PC-9 (cell line): ENCODE measurements around the gene CERKL. TPM values are rescaled to one million over a fixed set of nuclear protein-coding genes. Genes with fewer than 3 reads are reported as not detected.

Experiments
- BruUV-seq: library from RNA; stranded (reverse); fragments of 400-500 nt; replicated peaks from 2 replicates; lab custom pipeline; 2021; lab: Mats Ljungman, UMichigan
- CTCF ChIA-PET: fragments of 300-600 bp; sonication (Branson Sonifier 250); formaldehyde crosslinking; loops from one replicate; lab custom pipeline; 2022; ENCODE audit warnings: antibody characterized with exemption; lab: Charles Lee
- POLR2A ChIA-PET: fragments of 300-600 bp; sonication (Branson Sonifier 250); formaldehyde crosslinking; loops from one replicate; lab custom pipeline; 2022; ENCODE audit warnings: antibody characterized with exemption; ENCODE audit not compliant: unreplicated experiment; lab: Charles Lee
- DNase-seq, 2 experiments: peaks; one replicate each; pipeline versions ENCODE4 v3.0.0 to v3.0.0-alpha.2; 2015 to 2022; ENCODE audit warnings: mixed read lengths in 1 of 2
- H2AFZ ChIP-seq: fragments of 200-600 bp; sonication (generic); 2 replicates; pipeline ENCODE4 v1.8.1; 2017; ENCODE audit warnings: antibody characterized with exemption
- H3F3A ChIP-seq: fragments of 200-600 bp; sonication (generic); 2 replicates; pipeline ENCODE4 v1.8.1; 2017; ENCODE audit warnings: antibody characterized with exemption, mild to moderate bottlenecking, low read depth; ENCODE audit not compliant: insufficient read depth
- H3K27ac ChIP-seq: fragments of 200-600 bp; sonication (generic); 2 replicates; pipeline ENCODE4 v1.6.1; 2016; ENCODE audit warnings: mixed run types
- H3K27me3 ChIP-seq: fragments of 200-600 bp; sonication (generic); 2 replicates; pipeline ENCODE4 v1.6.1; 2016; ENCODE audit warnings: low read depth, mixed run types; ENCODE audit not compliant: insufficient read depth
- H3K36me3 ChIP-seq: fragments of 200-600 bp; sonication (generic); 2 replicates; pipeline ENCODE4 v1.6.1; 2016; ENCODE audit warnings: low read depth, mixed run types
- H3K4me1 ChIP-seq: fragments of 200-600 bp; sonication (generic); replicated peaks from 2 replicates; pipeline ENCODE4 v1.6.1; 2016; ENCODE audit warnings: mixed run types; ENCODE audit not compliant: insufficient read depth
- H3K4me2 ChIP-seq: fragments of 200-600 bp; sonication (generic); 2 replicates; pipeline ENCODE4 v1.6.1; 2017; ENCODE audit warnings: mixed run types
- H3K4me3 ChIP-seq: fragments of 200-600 bp; sonication (generic); 2 replicates; pipeline ENCODE4 v1.6.1; 2016; ENCODE audit warnings: mixed run types
- H3K79me2 ChIP-seq: fragments of 200-600 bp; sonication (generic); 2 replicates; pipeline ENCODE4 v1.6.1; 2017; ENCODE audit warnings: low read depth, mixed run types
- H3K9me2 ChIP-seq: fragments of 200-600 bp; sonication (generic); 2 replicates; pipeline ENCODE4 v1.8.1; 2017; ENCODE audit warnings: mild to moderate bottlenecking; ENCODE audit not compliant: insufficient read depth
- H3K9me3 ChIP-seq: fragments of 200-600 bp; sonication (generic); 2 replicates; pipeline ENCODE4 v1.8.1; 2016; ENCODE audit warnings: low read depth; ENCODE audit not compliant: insufficient read depth
- H4K20me1 ChIP-seq: fragments of 200-600 bp; sonication (generic); 2 replicates; pipeline ENCODE4 v1.8.1; 2017; ENCODE audit not compliant: insufficient read depth
- CTCF ChIP-seq: fragments of 200-600 bp; sonication (generic); conservative IDR thresholded peaks from 2 replicates; pipeline ENCODE4 v1.6.1; 2017; ENCODE audit warnings: mixed run types, antibody characterized with exemption, mild to moderate bottlenecking, moderate library complexity
- EZH2 ChIP-seq: fragments of 200-600 bp; sonication (generic); IDR thresholded peaks from 2 replicates; pipeline ENCODE4 v1.8.0; 2017; ENCODE audit warnings: antibody characterized with exemption, low read depth
- intact Hi-C: fragments of 100-400 bp; cut with micrococcal nuclease; formaldehyde crosslinking; loops from one replicate; pipeline ENCODE4 v1.10.0; 2022; ENCODE audit not compliant: unreplicated experiment
- total RNA-seq: library from RNA; stranded (reverse); gene quantifications from 2 replicates; pipeline ENCODE4 v1.2.3, GENCODE V29; 2021

The CERKL gene
- total RNA-seq, 1 experiment from 2014 or later: 1.6 TPM

- BruUV-seq: no TSS peak
- no peaks in the 10 kb centered on the region for H3K79me2 ChIP-seq
- H3K4me2 ChIP-seq: no peak overlapping the region
- DNase-seq: no peak
- ChIA-PET POLR2A (interaction anchor here (0.7 kb wide), 1 partner anchor 32 kb away, joined by 7 read pairs; no protein-coding TSS in a partner anchor), CTCF (no interaction called here)
- no peak overlapping the region for H3K4me3 ChIP-seq
- H3K4me1 ChIP-seq: no peaks in the 10 kb centered on the region
- no peak overlapping the region for H3K27ac ChIP-seq
- H4K20me1 ChIP-seq: no peaks in the 10 kb centered on the region
- no peaks in the 10 kb centered on the region for H3F3A ChIP-seq
- intact Hi-C loops: no loop called here
- no peaks in the 10 kb centered on the region for H3K36me3 ChIP-seq
- H3K27me3 ChIP-seq: no peaks in the 10 kb centered on the region
- no peaks in the 10 kb centered on the region for H3K9me3 ChIP-seq
- no peak for TF ChIP-seq CTCF
- no peak for TF ChIP-seq EZH2
- no peaks in the 10 kb centered on the region; the same call in 1 of the 2 replicates for H3K9me2 ChIP-seq
- no peak overlapping the region for H2AFZ ChIP-seq
Measured at GRCh38 chr2:181607629-181608590, 49.0 kb downstream of the CERKL start.

- ChIA-PET CTCF (no interaction called here), POLR2A (no interaction called here)
- no peak overlapping the region for H3K27ac ChIP-seq
- DNase-seq: no peak
- no peaks in the 10 kb centered on the region; the same call in 1 of the 2 replicates for H3K9me2 ChIP-seq
- no peaks in the 10 kb centered on the region for H3F3A ChIP-seq
- H3K27me3 ChIP-seq: no peaks in the 10 kb centered on the region
- no TSS peak for BruUV-seq
- no peaks in the 10 kb centered on the region for H3K36me3 ChIP-seq
- H3K9me3 ChIP-seq: no peaks in the 10 kb centered on the region
- TF ChIP-seq CTCF (no peak), EZH2 (no peak)
- H2AFZ ChIP-seq: no peak overlapping the region
- no peak overlapping the region for H3K4me3 ChIP-seq
- H3K4me1 ChIP-seq: no peaks in the 10 kb centered on the region
- H4K20me1 ChIP-seq: no peaks in the 10 kb centered on the region
- no peaks in the 10 kb centered on the region for H3K79me2 ChIP-seq
- intact Hi-C loops: no loop called here
- H3K4me2 ChIP-seq: no peak overlapping the region
Measured at GRCh38 chr2:181605889-181606837, 50.7 kb downstream of the CERKL start.

GRCh38 chr2:181602017-181602416 is 54.9 kb downstream of the CERKL start:
- no TSS peak for BruUV-seq
- H3K9me3 ChIP-seq: no peaks in the 10 kb centered on the region
- CTCF ChIA-PET: no interaction called here

More at GRCh38 chr2:181602017-181602416, 54.9 kb downstream of the CERKL start:
- no peaks in the 10 kb centered on the region for H3K4me1 ChIP-seq
- H3K79me2 ChIP-seq: no peaks in the 10 kb centered on the region
- no peak overlapping the region for H3K4me2 ChIP-seq
- H3K9me2 ChIP-seq: no peaks in the 10 kb centered on the region; the same call in none of the 2 replicates
- DNase-seq: no peak
- POLR2A ChIA-PET: interaction anchor here (0.6 kb wide), 1 partner anchor 1198 kb away, joined by 6 read pairs; no protein-coding TSS in a partner anchor
- intact Hi-C loops: no loop called here
- no peak overlapping the region for H3K4me3 ChIP-seq
- H4K20me1 ChIP-seq: no peaks in the 10 kb centered on the region
- H3K36me3 ChIP-seq: no peaks in the 10 kb centered on the region
- no peaks in the 10 kb centered on the region for H3K27me3 ChIP-seq
- H2AFZ ChIP-seq: no peak overlapping the region
- no peaks in the 10 kb centered on the region for H3F3A ChIP-seq
- no peak overlapping the region for H3K27ac ChIP-seq
- TF ChIP-seq EZH2: no peak
- TF ChIP-seq CTCF: no peak
